CD14-positive monocyte (primary cell): ENCODE data around the gene ZXDC. TPM values are rescaled to one million over a fixed set of nuclear protein-coding genes. Genes with fewer than 3 reads are reported as not detected.

Experiments used
- DNase-seq, 3 donors: peaks; one replicate each; pipeline ENCODE4 v3.0.0-alpha.2; 2011 to 2022
- H2AFZ ChIP-seq: 2 replicates; pipeline ENCODE4 v1.6.0; 2012; ENCODE audit warnings: mild to moderate bottlenecking, low read depth, low read length, inconsistent platforms; ENCODE audit not compliant: insufficient read depth, poor library complexity, severe bottlenecking
- H3K27ac ChIP-seq, 2 donors: 1 replicate in 1 of 2; 2 replicates in 1 of 2; pipeline ENCODE4 v1.5.1; 2012 to 2013; ENCODE audit warnings: low read length in 2 of 2, control low read depth in 1 of 2, inconsistent platforms in 1 of 2, low read depth in 1 of 2, mild to moderate bottlenecking in 1 of 2
- H3K27me3 ChIP-seq, 2 donors: one replicate each; pipeline versions ENCODE4 v1.6.0 to v1.6.1; 2011 to 2013; ENCODE audit warnings: low read length in 2 of 2; ENCODE audit not compliant: control insufficient read depth in 2 of 2, insufficient read depth in 2 of 2
- H3K36me3 ChIP-seq, 2 donors: replicated peaks in 1 of 2; 1 replicate in 1 of 2; 2 replicates in 1 of 2; pipeline versions ENCODE4 v1.5.1 to v1.6.1; 2012 to 2013; ENCODE audit warnings: low read length in 2 of 2, control low read depth in 1 of 2, inconsistent platforms in 1 of 2, mild to moderate bottlenecking in 1 of 2; ENCODE audit not compliant: insufficient read depth in 2 of 2, control insufficient read depth in 1 of 2
- H3K4me1 ChIP-seq, 2 donors: 1 replicate in 1 of 2; 2 replicates in 1 of 2; pipeline versions ENCODE4 v1.5.1 to v1.6.1; 2012 to 2013; ENCODE audit warnings: low read length in 2 of 2, control low read depth in 1 of 2, inconsistent platforms in 1 of 2, mild to moderate bottlenecking in 1 of 2, moderate library complexity in 1 of 2; ENCODE audit not compliant: insufficient read depth in 2 of 2, control insufficient read depth in 1 of 2
- H3K4me2 ChIP-seq: replicated peaks from 2 replicates; pipeline ENCODE3; 2012; ENCODE audit warnings: low read length, moderate library complexity, mild to moderate bottlenecking; ENCODE audit not compliant: poor library complexity, severe bottlenecking; ENCODE audit errors: extremely low read depth
- H3K4me3 ChIP-seq, 3 experiments: fragments of 200-600 bp in 1 of 3; sonication (generic) in 1 of 3; replicated peaks in 1 of 3; 1 replicate in 2 of 3; 2 replicates in 1 of 3; pipeline ENCODE4 v1.5.1; 2011 to 2013; ENCODE audit warnings: low read length in 3 of 3, mild to moderate bottlenecking in 3 of 3, control low read depth in 2 of 3, low read depth in 2 of 3, inconsistent platforms in 1 of 3, moderate library complexity in 1 of 3
- H3K79me2 ChIP-seq: 2 replicates; pipeline ENCODE4 v1.6.0; 2012; ENCODE audit warnings: mild to moderate bottlenecking, control low read depth, inconsistent platforms, low read length, moderate library complexity; ENCODE audit not compliant: insufficient read depth
- H3K9ac ChIP-seq: 2 replicates; pipeline ENCODE4 v1.6.0; 2017; ENCODE audit warnings: low read length, mild to moderate bottlenecking; ENCODE audit not compliant: insufficient read depth, poor library complexity, severe bottlenecking
- H3K9me3 ChIP-seq, 2 donors: replicated peaks in 1 of 2; 1 replicate in 1 of 2; 2 replicates in 1 of 2; pipeline versions ENCODE4 v1.5.1 to v1.6.1; 2012 to 2013; ENCODE audit warnings: low read length in 2 of 2, control low read depth in 1 of 2; ENCODE audit not compliant: control insufficient read depth in 1 of 2, insufficient read depth in 1 of 2
- H4K20me1 ChIP-seq: 2 replicates; pipeline ENCODE4 v1.6.0; 2012; ENCODE audit warnings: mild to moderate bottlenecking, low read length, control low read depth, moderate library complexity; ENCODE audit not compliant: insufficient read depth
- H3K27ac Mint-ChIP-seq, 7 donors: one replicate each; pipeline ENCODE4 v1.8.0; 2020; ENCODE audit warnings: mild to moderate bottlenecking in 7 of 7, mixed read lengths in 7 of 7, moderate library complexity in 6 of 7, inconsistent platforms in 2 of 7
- H3K27me3 Mint-ChIP-seq, 3 donors: one replicate each; pipeline ENCODE4 v1.8.0; 2021 to 2022; ENCODE audit warnings: low read depth in 3 of 3, mild to moderate bottlenecking in 3 of 3, mixed read lengths in 3 of 3, moderate library complexity in 3 of 3, inconsistent platforms in 1 of 3
- H3K36me3 Mint-ChIP-seq, 2 donors: one replicate each; pipeline ENCODE4 v1.8.0; 2020; ENCODE audit warnings: mixed read lengths in 2 of 2, inconsistent platforms in 1 of 2, mild to moderate bottlenecking in 1 of 2
- H3K4me1 Mint-ChIP-seq: one replicate; pipeline ENCODE4 v1.8.0; 2020; ENCODE audit warnings: mild to moderate bottlenecking, mixed read lengths
- H3K4me3 Mint-ChIP-seq, 2 donors: one replicate each; pipeline ENCODE4 v1.8.0; 2020; ENCODE audit warnings: mild to moderate bottlenecking in 2 of 2, mixed read lengths in 2 of 2, moderate library complexity in 1 of 2
- H3K9me3 Mint-ChIP-seq, 7 donors: one replicate each; pipeline ENCODE4 v1.8.0; 2020 to 2022; ENCODE audit warnings: mixed read lengths in 7 of 7, mild to moderate bottlenecking in 6 of 7, moderate library complexity in 6 of 7, inconsistent platforms in 2 of 7
- WGBS: methylation state at CpG from one replicate; pipeline ENCODE4 v1.1.5; 2013; ENCODE audit warnings: missing lambda C conversion rate; ENCODE audit not compliant: insufficient coverage; 5-methylcytosine and 5-hydroxymethylcytosine counted together
- intact Hi-C, 2 donors: fragments of 100-400 bp; cut with micrococcal nuclease; formaldehyde crosslinking; loops; one replicate each; pipeline versions ENCODE4 v1.15.0 to v1.15.1; 2023
- polyA plus RNA-seq, 3 donors: library from polyadenylated mRNA; depleted of rRNA in 1 of 3; unstranded in 2 of 3; stranded (reverse) in 1 of 3; fragments of 300-500 nt in 2 of 3; fragments of >200 nt in 1 of 3; fragmentation: Illumina TruSeq in 2 of 3; gene quantifications; 1 replicate in 2 of 3; 2 replicates in 1 of 3; pipeline ENCODE4 v1.2.3, GENCODE V29; 2012 to 2021
- TF ChIP-seq, protein P1 (sequence below): fragments of 200-600 bp; IDR thresholded peaks from one replicate; pipeline ENCODE4 v1.8.0; 2022; ENCODE audit warnings: antibody characterized with exemption, mild to moderate bottlenecking

The ZXDC gene
- polyA plus RNA-seq, 3 donors = 6.3 to 44.8 (median 9.7) TPM

GRCh38 chr3:126436826-126437717 is 38.6 kb downstream of the ZXDC start:
- WGBS = 94% methylated on average over 7 of the region's 18 CpGs
- Mint-ChIP-seq H3K4me1 (no peaks in the 10 kb centered on the region), H3K9me3 (peaks cover 0 to 1% (median 0%) of the 10 kb centered on the region in 7 donors), H3K27ac (peak overlapping the region in 1 of 7 donors; percentile 23), H3K27me3 (peaks cover 0 to 2% (median 0%) of the 10 kb centered on the region in 3 donors), H3K36me3 (peaks cover 72 to 95% of the 10 kb centered on the region in 2 donors), H3K4me3 (no peak overlapping the region)
- no peaks in the 10 kb centered on the region for H3K27me3 ChIP-seq
- no peak overlapping the region for H3K27ac ChIP-seq
- H3K79me2 ChIP-seq = no peaks in the 10 kb centered on the region
- intact Hi-C loops = no loop called here
- no peak overlapping the region for H3K9ac ChIP-seq
- no peak for DNase-seq
- no peak overlapping the region for H3K4me3 ChIP-seq
- H3K36me3 ChIP-seq = peaks cover 60 to 79% of the 10 kb centered on the region in 2 donors
- H3K4me1 ChIP-seq = no peaks in the 10 kb centered on the region
- no peak overlapping the region for H2AFZ ChIP-seq
- H3K4me2 ChIP-seq = no peak overlapping the region
- H3K9me3 ChIP-seq = no peaks in the 10 kb centered on the region
- TF ChIP-seq, protein P1, sequence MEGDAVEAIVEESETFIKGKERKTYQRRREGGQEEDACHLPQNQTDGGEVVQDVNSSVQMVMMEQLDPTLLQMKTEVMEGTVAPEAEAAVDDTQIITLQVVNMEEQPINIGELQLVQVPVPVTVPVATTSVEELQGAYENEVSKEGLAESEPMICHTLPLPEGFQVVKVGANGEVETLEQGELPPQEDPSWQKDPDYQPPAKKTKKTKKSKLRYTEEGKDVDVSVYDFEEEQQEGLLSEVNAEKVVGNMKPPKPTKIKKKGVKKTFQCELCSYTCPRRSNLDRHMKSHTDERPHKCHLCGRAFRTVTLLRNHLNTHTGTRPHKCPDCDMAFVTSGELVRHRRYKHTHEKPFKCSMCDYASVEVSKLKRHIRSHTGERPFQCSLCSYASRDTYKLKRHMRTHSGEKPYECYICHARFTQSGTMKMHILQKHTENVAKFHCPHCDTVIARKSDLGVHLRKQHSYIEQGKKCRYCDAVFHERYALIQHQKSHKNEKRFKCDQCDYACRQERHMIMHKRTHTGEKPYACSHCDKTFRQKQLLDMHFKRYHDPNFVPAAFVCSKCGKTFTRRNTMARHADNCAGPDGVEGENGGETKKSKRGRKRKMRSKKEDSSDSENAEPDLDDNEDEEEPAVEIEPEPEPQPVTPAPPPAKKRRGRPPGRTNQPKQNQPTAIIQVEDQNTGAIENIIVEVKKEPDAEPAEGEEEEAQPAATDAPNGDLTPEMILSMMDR = no peak
- peaks cover 6% of the 10 kb centered on the region for H4K20me1 ChIP-seq

DNA sequence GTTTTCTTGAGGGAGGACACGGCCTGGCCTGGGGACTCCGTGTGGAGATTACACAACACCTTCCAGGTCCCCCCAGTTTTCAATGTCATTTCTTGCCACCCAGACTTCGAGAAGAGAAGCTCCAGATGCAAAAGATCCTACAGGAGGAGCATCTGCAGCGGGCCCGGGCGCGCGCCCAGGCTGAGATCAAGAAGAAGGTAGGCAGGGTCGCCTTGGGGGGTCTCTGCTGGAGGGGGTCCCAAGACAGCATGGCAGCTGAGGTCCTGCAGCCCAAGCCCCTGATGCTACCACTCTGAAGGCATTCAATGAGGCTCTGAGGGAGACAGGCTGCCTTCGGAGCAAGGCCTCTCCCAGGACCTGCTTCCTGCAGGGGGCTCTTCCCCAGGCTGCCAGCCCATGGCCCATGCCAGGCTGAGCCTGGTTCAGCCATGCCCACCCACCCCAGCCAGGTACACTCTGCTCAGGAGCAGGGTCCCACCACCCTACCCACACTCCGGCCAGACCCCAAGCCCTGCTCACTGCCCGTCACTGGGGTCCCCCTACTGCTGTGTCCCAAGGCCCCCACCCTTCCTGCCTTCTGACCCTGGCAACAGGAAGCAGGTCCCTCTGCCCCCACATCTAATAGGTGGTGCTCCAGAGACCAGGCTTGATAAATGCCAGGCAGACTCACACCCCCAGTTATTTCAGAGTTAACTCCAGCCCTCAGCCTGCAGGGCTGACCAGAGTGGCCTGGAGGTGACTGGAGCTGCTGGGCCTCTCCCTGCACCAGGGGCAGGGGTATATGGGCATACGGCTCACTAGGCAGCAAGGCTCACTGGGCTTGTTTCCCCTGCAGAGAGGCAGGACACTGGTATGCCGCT is 40.0 kb downstream of the ZXDC start:
- TF ChIP-seq, protein P1 = no peak
- no peaks in the 10 kb centered on the region for H3K79me2 ChIP-seq
- H3K4me1 ChIP-seq = no peaks in the 10 kb centered on the region
- intact Hi-C loops = no loop called here
- Mint-ChIP-seq H3K27me3 (peaks cover 0 to 2% (median 0%) of the 10 kb centered on the region in 3 donors), H3K27ac (peak overlapping the region in 2 of 7 donors; percentile 18 to 25), H3K4me3 (no peak overlapping the region), H3K36me3 (peaks cover 61 to 81% of the 10 kb centered on the region in 2 donors), H3K9me3 (peaks cover 0 to 6% (median 0%) of the 10 kb centered on the region in 7 donors), H3K4me1 (no peaks in the 10 kb centered on the region)
- H3K27me3 ChIP-seq = no peaks in the 10 kb centered on the region
- no peak for DNase-seq
- peaks cover 48 to 65% of the 10 kb centered on the region in 2 donors for H3K36me3 ChIP-seq
- no peak overlapping the region for H2AFZ ChIP-seq
- H3K4me3 ChIP-seq = no peak overlapping the region
- no peak overlapping the region for H3K9ac ChIP-seq
- H4K20me1 ChIP-seq = peaks cover 6% of the 10 kb centered on the region
- WGBS = 92% methylated on average over 11 of the region's 14 CpGs
- no peaks in the 10 kb centered on the region for H3K9me3 ChIP-seq
- no peak overlapping the region for H3K27ac ChIP-seq
- H3K4me2 ChIP-seq = no peak overlapping the region
